Loucy (cell line): ENCODE data around the gene NAT14.

Experiments
- CTCF ChIP-seq: fragments of 200-600 bp; sonication (generic); conservative IDR thresholded peaks from 2 replicates; pipeline ENCODE4 v1.5.1; 2014; ENCODE audit warnings: mild to moderate bottlenecking, antibody characterized with exemption, low read length
- EZH2phosphoT487 ChIP-seq: fragments of 200-600 bp; IDR thresholded peaks from 2 replicates; pipeline ENCODE4 v1.6.1; 2018; ENCODE audit warnings: antibody characterized with exemption, mild to moderate bottlenecking, moderate library complexity, borderline replicate concordance

- TF ChIP-seq CTCF = no peak
- TF ChIP-seq EZH2phosphoT487 = no peak
Measured at GRCh38 chr19:55461974-55462626, 22.9 kb upstream of the NAT14 start.
